LHCN-M2 (cell line): ENCODE measurements around the gene MRGPRX1. TPM values are rescaled to one million over a fixed set of nuclear protein-coding genes. Genes with fewer than 3 reads are reported as not detected.

Experiments
- total RNA-seq: library from RNA; depleted of rRNA; stranded (reverse); fragments of >200 nt; gene quantifications from 2 replicates; pipeline ENCODE4 v1.2.3, GENCODE V29; 2014; rRNA removed

MRGPRX1 gene
- total RNA-seq, 1 experiment from 2014 or later: not detected

Other genes starting within 250 kb of the MRGPRX1 start
- 1.6 and 2.1 TPM in 2 replicates for gene TMEM86A, start 240.6 kb downstream of the MRGPRX1 start, total RNA-seq
- not detected in 2 replicates for gene IGSF22, start 213.2 kb downstream of the MRGPRX1 start, total RNA-seq
- not detected in 2 replicates for gene PTPN5, start 147.6 kb downstream of the MRGPRX1 start, total RNA-seq
- not detected in 2 replicates for gene MRGPRX2, start 121.3 kb upstream of the MRGPRX1 start, total RNA-seq
- gene ZDHHC13, start 177.8 kb upstream of the MRGPRX1 start, total RNA-seq: 15.8 and 19.6 TPM in 2 replicates